DMS79 treated with DMSO at 0.1 percent for 48 hours (cell line): ENCODE measurements around the gene C16orf86.

Experiments
- DNase-seq: peaks from one replicate; lab custom pipeline; 2025; lab: John Stamatoyannopoulos, UW

Gene C16orf86

GRCh38 chr16:67653789-67654402 lies 12.7 kb upstream of the C16orf86 start:
- DNase-seq, result no peak

GRCh38 chr16:67654403-67654911 lies 12.2 kb upstream of the C16orf86 start:
- DNase-seq, result no peak

DNA sequence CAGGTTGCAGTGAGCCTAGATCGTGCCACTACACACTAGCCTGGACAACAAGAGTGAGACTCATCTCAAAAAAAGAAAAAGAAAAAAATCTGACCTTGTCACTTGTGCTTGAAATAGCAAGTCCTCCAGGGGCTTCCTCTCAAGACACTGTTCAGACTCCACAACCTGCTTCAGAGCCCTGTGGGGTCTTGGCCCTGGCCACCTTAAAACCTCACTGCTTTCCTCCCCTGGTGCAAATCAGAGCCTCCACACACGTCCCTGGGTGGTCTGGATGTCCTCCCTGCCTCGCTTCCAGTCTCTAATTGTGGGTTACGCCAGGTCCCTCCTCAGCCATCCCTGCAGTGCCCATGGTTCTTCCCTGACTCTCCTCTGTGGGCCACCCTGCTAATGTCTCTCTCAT lies 11.3 kb upstream of the C16orf86 start:
- no peak for DNase-seq

DNA sequence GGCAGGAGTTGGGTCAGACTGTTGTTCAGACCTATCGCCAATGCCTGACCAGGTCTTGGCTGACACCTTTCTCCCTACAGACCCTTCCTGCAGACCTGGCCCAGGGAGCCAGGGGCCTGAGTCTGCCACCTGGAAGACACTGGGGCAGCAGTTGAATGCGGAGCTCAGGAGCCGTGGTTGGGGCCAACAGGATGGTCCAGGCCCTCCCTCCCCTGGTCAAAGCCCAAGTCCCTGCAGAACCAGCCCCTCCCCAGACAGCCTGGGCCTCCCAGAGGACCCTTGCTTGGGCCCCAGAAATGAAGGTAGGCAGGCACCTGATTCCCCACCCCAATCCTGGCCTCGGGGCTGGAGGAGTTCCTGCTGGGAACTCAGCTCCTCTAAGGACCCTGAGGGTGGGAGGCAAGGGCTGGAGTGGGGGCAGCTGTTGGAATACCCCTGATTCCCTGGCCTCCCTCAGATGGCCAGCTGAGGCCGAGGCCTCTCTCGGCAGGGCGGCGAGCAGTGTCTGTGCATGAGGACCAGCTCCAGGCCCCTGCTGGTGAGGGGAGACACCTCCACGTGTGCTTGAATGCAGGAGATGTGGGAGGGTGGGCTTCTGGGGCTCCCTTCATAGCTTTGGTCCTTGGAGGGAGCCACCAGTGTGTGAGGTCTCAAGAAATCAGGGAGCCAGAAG lies 10.1 kb upstream of the C16orf86 start:
- DNase-seq, result no peak

- no peak for DNase-seq
Observed at GRCh38 chr16:67657017-67657608, 9.5 kb upstream of the C16orf86 start.

- no peak for DNase-seq
Observed at GRCh38 chr16:67657751-67658518, 8.7 kb upstream of the C16orf86 start.

GRCh38 chr16:67658849-67659674 lies 7.6 kb upstream of the C16orf86 start:
- no peak for DNase-seq

DNA sequence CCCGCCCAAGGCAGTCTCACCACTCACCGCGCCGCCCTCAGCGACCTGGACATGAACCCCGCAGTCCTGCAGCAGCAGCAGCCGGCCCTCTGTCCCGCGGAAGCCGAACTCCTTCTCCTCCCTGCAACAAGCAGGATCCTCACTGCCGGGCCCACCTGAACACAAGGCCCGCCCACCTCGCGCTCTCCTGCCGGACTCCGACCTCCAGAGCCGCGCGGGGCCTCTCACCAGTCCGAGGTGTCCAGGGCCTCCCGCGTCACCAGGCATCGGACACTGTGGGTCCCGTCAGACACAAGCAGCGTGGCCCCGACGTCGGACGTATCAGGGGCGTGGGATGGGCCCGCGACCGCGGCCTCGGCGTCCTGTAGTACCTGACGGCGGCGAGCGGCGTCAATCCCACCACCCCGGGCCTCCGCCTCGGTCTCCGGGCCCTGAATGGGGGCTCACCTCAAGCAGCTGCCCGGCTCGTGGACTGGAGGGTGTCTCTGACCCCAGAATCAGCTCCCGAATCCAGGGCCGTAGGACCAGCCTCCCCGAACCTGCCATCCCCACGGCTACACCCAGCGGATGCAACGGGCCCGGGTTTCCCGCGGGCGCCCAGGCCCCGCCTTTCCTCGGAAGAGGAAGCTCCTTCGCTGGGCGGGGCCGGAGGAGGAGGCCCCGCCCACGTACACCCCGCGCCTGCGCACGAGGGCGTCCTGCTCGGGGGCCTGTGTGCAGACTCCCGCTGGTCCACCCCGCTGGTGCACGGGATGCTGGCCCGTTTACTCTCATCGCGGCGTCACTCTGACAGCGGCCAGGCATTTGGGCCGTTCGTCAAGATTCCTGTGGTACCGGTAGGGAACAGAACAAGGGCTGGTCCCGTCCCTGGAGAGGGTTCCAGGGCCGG lies 6.7 kb upstream of the C16orf86 start, which contains the start of gene ACD:
ACD (minus strand) TSS at position 586 of the 889 bp plus-strand sequence; CDS start at position 546, 40 bp downstream.
- DNase-seq, result peak; percentile 47

DNA sequence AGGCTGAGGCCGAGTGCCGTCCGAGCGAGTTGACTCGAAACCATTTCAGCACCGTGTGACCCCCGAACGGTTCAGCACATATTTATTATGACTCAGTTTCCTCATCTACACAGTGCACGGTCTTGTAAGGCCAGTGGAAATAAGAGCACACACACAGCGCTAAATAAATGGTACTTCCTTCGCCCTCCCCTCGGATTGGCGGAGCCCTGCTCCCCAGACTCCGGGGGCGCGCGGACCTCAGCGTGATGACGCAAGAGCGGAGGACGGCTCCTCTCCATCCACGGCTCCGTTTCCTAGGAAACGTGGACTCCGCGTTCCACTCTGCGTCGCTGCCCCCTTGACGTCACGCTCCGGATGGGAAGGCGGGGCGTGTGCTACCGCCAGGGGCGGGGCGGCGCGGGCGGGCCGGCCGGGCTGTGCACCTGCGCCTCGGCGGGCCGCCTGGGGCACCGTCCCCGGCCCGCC lies 6.0 kb upstream of the C16orf86 start, which contains the start of gene PARD6A:
PARD6A (plus strand) TSS at position 397 of the 465 bp plus-strand sequence. CDS start 79 bp downstream, outside the sequence.
- peak; percentile 66 for DNase-seq

GRCh38 chr16:67661101-67661761 lies 5.4 kb upstream of the C16orf86 start:
- DNase-seq, result peak; percentile 31

- no peak for DNase-seq
Observed at GRCh38 chr16:67661886-67662652, 4.5 kb upstream of the C16orf86 start.

GRCh38 chr16:67662653-67663010 lies 4.0 kb upstream of the C16orf86 start:
- DNase-seq, result no peak

DNA sequence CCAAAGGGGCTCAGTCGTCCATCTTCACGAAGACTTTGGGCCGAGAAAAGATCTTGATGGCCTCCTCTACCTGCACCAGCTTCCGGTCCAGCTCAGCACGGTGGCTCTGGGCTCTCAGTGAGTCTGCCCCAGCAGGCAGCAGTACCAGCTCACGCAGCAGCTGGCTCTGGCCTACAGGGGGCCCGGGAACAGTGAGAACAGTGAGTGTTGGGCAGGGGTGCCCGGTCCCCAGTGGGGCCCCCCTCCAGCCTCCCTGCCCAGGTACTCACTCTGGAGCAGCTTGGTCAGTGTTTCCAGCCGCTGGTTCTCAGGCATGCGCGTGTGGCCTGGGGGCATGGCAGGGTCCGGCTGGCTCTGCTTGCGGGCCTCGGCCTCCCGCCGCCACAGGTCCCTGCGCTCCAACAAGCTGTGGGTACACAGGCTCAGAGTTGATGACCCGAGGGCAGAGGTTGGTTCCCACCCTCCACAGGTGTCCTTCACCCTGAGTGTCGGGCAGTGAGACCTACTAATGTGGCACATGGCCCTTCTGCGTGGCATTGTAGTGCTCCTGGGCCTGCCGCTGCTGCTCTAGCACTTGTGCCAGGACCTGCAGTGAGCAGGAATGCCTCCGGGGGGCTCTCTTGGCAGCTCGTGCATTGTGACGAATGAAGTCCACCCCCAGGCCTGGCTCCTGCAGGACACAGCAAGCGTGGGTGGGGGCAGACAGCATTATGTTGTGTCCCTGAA lies 3.3 kb upstream of the C16orf86 start:
- DNase-seq, result no peak

GRCh38 chr16:67663877-67664222 lies 2.8 kb upstream of the C16orf86 start:
- no peak for DNase-seq

GRCh38 chr16:67664258-67664657 lies 2.4 kb upstream of the C16orf86 start:
- DNase-seq, result no peak

DNA sequence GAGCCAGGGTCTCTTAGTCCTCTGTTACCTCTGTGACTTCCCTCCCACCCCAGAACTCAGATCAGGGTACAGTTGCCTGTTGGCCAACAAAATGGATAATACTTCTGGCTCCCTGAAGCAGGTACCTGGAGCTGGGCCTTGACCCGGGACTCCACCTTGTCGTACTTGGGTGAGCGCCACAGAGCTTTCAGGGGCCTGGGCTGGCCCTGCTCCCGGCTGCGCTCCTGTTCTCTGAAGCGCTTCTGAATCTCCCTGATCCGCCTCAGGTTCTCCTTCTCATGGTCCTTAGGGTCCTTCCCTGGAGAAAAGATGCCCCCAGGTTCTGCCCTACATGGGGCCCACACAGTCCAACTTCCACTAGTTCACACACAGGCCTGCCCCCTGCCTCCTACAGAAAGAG lies 1.7 kb upstream of the C16orf86 start:
- no peak for DNase-seq

DNA sequence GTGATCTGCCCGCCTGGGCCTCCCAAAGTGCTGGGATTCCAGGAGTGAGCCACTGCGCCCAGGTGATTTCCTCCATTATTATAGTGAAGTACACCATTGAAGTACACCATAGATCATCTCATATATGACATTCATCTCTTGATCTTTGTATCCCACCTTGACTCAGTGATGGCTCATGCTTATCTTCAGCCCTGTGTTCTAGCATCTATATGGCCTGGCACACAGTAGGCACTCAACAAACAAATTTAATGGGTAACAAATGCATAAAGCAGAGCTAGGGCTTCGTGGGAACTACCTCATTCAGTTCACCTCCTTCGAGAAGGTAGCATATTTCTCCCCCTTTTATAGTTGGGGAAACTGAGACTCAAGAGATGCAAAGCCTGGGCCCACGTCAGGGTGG lies 1.0 kb upstream of the C16orf86 start:
- no peak for DNase-seq

DNA sequence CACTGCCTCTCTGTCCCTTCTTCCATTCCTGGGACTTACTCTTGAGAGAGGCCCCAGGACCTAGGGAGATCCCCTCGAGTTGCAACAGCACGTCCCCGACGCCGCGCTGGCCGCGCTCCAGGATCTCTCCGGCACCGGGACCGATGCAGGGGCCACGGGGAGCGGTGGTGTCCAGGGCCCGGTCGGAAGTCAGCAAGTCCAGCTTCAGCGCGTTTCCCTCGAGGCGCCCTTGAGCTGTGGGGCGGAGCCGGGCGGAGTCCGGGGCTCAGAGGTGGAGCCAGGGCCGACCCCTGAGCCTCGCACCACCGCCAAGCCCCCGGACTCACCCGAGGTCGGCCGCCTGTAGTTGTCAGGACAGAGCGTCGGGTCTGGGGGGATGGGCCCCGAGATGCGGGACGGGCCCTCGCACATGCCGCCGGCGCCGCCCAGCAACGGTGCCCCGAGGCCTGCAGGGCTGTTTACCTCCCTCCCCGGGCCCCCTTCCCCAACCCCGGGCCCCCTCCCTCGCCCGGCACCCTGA lies 522 bp upstream of the C16orf86 start:
- no peak for DNase-seq
